Astrocyte of the spinal cord (primary cell): ENCODE results near the gene GNB4.

Experiments used
- DNase-seq: peaks from one replicate; pipeline ENCODE4 v3.0.0; 2011; ENCODE audit warnings: low read depth, low spot score
- H3K4me3 ChIP-seq: 2 replicates; pipeline ENCODE4 v1.5.1; 2011; ENCODE audit warnings: low read depth, mild to moderate bottlenecking, low read length, moderate library complexity
- CTCF ChIP-seq: IDR thresholded peaks from 2 replicates; pipeline ENCODE4 v1.5.1; 2012; ENCODE audit warnings: low read depth, mild to moderate bottlenecking, low read length, inconsistent platforms
- in situ Hi-C: cut with HindIII; loops from 2 replicates; pipeline ENCODE4 v1.10.0; 2017; ENCODE audit warnings: low sequenced_read_pairs

The GNB4 gene

DNA sequence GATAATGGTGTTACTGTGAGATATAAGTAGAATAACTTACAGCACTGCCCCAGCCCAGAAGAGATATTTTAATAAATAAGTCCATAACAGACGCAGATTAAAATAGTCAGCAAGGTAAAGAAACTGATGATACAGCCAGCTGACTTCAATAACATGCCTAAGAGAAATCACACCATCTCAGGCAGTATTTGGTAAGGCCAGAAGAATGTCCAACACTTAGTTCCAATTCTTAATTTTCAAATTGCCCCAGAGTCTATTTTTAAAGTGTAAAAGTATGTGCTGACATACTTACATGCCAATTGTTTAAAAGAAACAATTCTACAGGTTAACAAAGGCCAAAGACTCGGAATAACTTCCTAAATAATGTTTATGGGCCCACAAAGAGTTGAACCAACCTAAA, 1.6 kb downstream of the GNB4 start:
- DNase-seq: peak; percentile 36
- no peak for TF ChIP-seq CTCF
- in situ Hi-C loops: no loop called here
- H3K4me3 ChIP-seq: peak overlapping the region; percentile 82

DNA sequence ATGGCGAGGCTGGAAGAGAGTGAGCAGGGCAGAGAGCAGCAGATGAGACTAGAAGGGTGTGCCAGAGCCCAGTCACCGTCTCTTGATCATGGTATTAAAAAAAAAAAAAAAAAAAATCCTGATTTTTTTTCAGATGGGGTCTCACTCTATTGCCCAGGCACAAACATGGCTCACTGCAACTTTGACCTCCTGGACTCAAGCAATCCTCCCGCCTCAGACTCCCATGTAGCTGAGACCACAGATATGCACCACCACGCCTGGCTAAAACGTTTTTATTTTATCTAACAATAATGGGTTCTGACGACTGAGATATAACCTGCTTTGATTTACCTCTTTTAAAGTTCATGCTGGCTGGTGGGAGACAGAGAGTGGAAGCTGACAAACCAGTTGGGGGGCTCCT, 4.0 kb downstream of the GNB4 start:
- TF ChIP-seq CTCF: no peak
- in situ Hi-C loops: no loop called here
- DNase-seq: no peak

GRCh38 chr3:179446501-179446900, 4.8 kb downstream of the GNB4 start:
- no peak overlapping the region for H3K4me3 ChIP-seq
- TF ChIP-seq CTCF: peak; percentile 45
- peak; percentile 27 for DNase-seq
- in situ Hi-C loops: no loop called here

More for the DNA sequence above, 4.0 kb downstream of the GNB4 start:
- H3K4me3 ChIP-seq: no peak overlapping the region

GRCh38 chr3:179438841-179439240, 12.4 kb downstream of the GNB4 start:
- in situ Hi-C loops: no loop called here
- no peak overlapping the region for H3K4me3 ChIP-seq
- DNase-seq: no peak
- no peak for TF ChIP-seq CTCF

DNA sequence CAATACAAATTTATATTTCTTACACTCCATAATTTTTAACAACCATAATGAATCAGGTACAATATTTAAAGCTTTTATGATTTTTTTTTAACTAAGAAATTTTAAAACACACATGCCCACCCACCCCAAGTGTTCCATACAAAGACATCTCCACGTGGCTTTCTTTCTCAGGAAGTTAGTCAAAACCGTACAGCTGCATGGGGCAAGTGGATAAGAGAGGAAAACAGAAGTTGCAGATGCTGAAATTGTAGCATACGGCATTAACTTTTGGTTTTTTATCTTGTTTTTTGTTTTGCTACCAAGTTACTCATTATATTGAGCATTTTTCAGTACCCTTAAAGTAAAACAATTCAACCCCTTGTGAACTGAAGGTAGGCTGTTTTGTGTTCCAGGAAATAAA, 14.8 kb downstream of the GNB4 start:
- no peak for TF ChIP-seq CTCF
- H3K4me3 ChIP-seq: no peak overlapping the region
- in situ Hi-C loops: no loop called here
- no peak for DNase-seq

DNA sequence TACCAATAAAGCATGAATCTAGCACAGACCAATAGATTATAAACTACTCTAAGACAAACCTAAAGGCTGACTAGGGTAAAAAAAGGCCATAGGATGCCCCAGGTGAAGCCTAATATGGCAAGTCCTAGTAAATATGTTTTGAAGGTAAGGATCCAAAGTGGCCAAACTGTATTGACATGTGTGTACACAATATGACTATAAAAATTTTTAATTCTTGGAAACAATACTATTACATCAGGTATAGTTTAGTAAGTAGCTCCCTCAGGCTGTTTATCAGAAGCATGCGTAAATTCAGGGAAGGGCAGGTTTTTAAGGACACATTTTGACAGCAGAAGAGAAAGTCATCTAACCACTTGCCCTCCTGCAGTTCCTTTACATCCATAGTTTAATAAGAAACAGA, 18.8 kb downstream of the GNB4 start:
- no peak for DNase-seq
- no peak overlapping the region for H3K4me3 ChIP-seq
- in situ Hi-C loops: no loop called here
- TF ChIP-seq CTCF: no peak

GRCh38 chr3:179432021-179432420, 19.2 kb downstream of the GNB4 start:
- no peak for TF ChIP-seq CTCF
- no peak overlapping the region for H3K4me3 ChIP-seq
- no peak for DNase-seq
- in situ Hi-C loops: no loop called here
